T-helper 1 cell (primary cell): ENCODE measurements around the gene ADGRG6.

Experiments
- DNase-seq, 5 donors: peaks; one replicate each; pipeline ENCODE4 v3.0.0-alpha.2; 2012 to 2020

The ADGRG6 gene

GRCh38 chr6:142291512-142291911 is 10.3 kb upstream of the ADGRG6 start:
- DNase-seq: no peak

- no peak for DNase-seq
Observed at GRCh38 chr6:142292166-142292924, 9.5 kb upstream of the ADGRG6 start.

GRCh38 chr6:142293121-142293520 is 8.7 kb upstream of the ADGRG6 start:
- no peak for DNase-seq

- no peak for DNase-seq
Observed at GRCh38 chr6:142294679-142295078, 7.1 kb upstream of the ADGRG6 start.

GRCh38 chr6:142296975-142297604 is 4.7 kb upstream of the ADGRG6 start:
- no peak for DNase-seq

- no peak for DNase-seq
Observed at GRCh38 chr6:142297605-142297995, 4.2 kb upstream of the ADGRG6 start.

- DNase-seq: no peak
Observed at GRCh38 chr6:142297996-142298753, 3.6 kb upstream of the ADGRG6 start.

GRCh38 chr6:142300302-142300701 is 1.5 kb upstream of the ADGRG6 start:
- no peak for DNase-seq

- DNase-seq: no peak
Observed at GRCh38 chr6:142300758-142301650, 803 bp upstream of the ADGRG6 start.

GRCh38 chr6:142302421-142303175 is 791 bp downstream of the ADGRG6 start:
- DNase-seq: no peak

- DNase-seq: no peak
Observed at GRCh38 chr6:142303176-142303533, 1.3 kb downstream of the ADGRG6 start.

- no peak for DNase-seq
Observed at GRCh38 chr6:142304241-142304640, 2.4 kb downstream of the ADGRG6 start.

GRCh38 chr6:142306736-142307135 is 4.9 kb downstream of the ADGRG6 start:
- no peak for DNase-seq

GRCh38 chr6:142307963-142308748 is 6.3 kb downstream of the ADGRG6 start:
- DNase-seq: no peak

- no peak for DNase-seq
Observed at GRCh38 chr6:142309426-142309825, 7.6 kb downstream of the ADGRG6 start.

- no peak for DNase-seq
Observed at GRCh38 chr6:142313284-142313683, 11.5 kb downstream of the ADGRG6 start.

GRCh38 chr6:142316791-142317368 is 15.1 kb downstream of the ADGRG6 start:
- no peak for DNase-seq

- DNase-seq: no peak
Observed at GRCh38 chr6:142318714-142319113, 16.9 kb downstream of the ADGRG6 start.

- DNase-seq: no peak
Observed at GRCh38 chr6:142320366-142320765, 18.6 kb downstream of the ADGRG6 start.

- no peak for DNase-seq
Observed at GRCh38 chr6:142321451-142321850, 19.6 kb downstream of the ADGRG6 start.

- DNase-seq: no peak
Observed at GRCh38 chr6:142322066-142322465, 20.3 kb downstream of the ADGRG6 start.
